Spleen (tissue), 11 donors: ENCODE results near the gene BHLHE23. TPM values are rescaled to one million over a fixed set of nuclear protein-coding genes. Genes with fewer than 3 reads are reported as not detected.

Source experiments
- DNase-seq: peaks from one replicate; pipeline ENCODE4 v3.0.0-alpha.2; 2020
- H3K27ac ChIP-seq, 8 donors: fragments of 200-600 bp; sonication (generic) in 7 of 8; 1 replicate in 4 of 8; 2 replicates in 4 of 8; pipeline versions ENCODE4 v1.5.0 to v1.8.0; 2016 to 2021; ENCODE audit warnings: inconsistent platforms in 4 of 8, mild to moderate bottlenecking in 4 of 8, moderate library complexity in 1 of 8
- H3K27me3 ChIP-seq, 7 donors: fragments of 200-600 bp; sonication (generic) in 6 of 7; replicated peaks in 1 of 7; 1 replicate in 4 of 7; 2 replicates in 3 of 7; pipeline versions ENCODE4 v1.5.0 to v1.8.0; 2016 to 2021; ENCODE audit warnings: inconsistent platforms in 3 of 7, mild to moderate bottlenecking in 1 of 7
- H3K36me3 ChIP-seq, 6 donors: fragments of 200-600 bp; sonication (generic) in 5 of 6; 1 replicate in 4 of 6; 2 replicates in 2 of 6; pipeline versions ENCODE4 v1.5.0 to v1.8.0; 2016 to 2021; ENCODE audit warnings: inconsistent platforms in 2 of 6
- H3K4me1 ChIP-seq, 6 donors: fragments of 200-600 bp; sonication (generic) in 5 of 6; 1 replicate in 3 of 6; 2 replicates in 3 of 6; pipeline versions ENCODE4 v1.5.0 to v1.8.0; 2016 to 2021; ENCODE audit warnings: inconsistent platforms in 3 of 6
- H3K4me3 ChIP-seq, 8 donors: fragments of 200-600 bp; sonication (generic) in 7 of 8; 1 replicate in 4 of 8; 2 replicates in 4 of 8; pipeline versions ENCODE4 v1.5.0 to v1.8.0; 2016 to 2021; ENCODE audit warnings: inconsistent platforms in 4 of 8, mild to moderate bottlenecking in 4 of 8, moderate library complexity in 2 of 8
- H3K9me3 ChIP-seq, 8 donors: fragments of 200-600 bp; sonication (generic) in 7 of 8; 1 replicate in 4 of 8; 2 replicates in 4 of 8; pipeline versions ENCODE4 v1.5.0 to v1.8.0; 2016 to 2021; ENCODE audit warnings: inconsistent platforms in 4 of 8
- CTCF ChIP-seq, 11 experiments: fragments of 200-600 bp in 7 of 11; fragments of 450-650 bp in 4 of 11; sonication (generic) in 4 of 11; IDR thresholded peaks in 8 of 11; conservative IDR thresholded peaks in 3 of 11; 1 replicate in 7 of 11; 2 replicates in 4 of 11; pipeline versions ENCODE4 v1.4.0 to v1.8.0; 2016 to 2021; ENCODE audit warnings: antibody characterized with exemption in 11 of 11, inconsistent platforms in 4 of 11, mild to moderate bottlenecking in 1 of 11
- POLR2A ChIP-seq, 3 donors: fragments of 450-650 bp; IDR thresholded peaks; one replicate each; pipeline ENCODE4 v1.5.1; 2017; ENCODE audit warnings: antibody characterized with exemption in 3 of 3, mild to moderate bottlenecking in 1 of 3
- POLR2AphosphoS5 ChIP-seq, 3 donors: sonication (generic); formaldehyde crosslinking; IDR thresholded peaks; one replicate each; pipeline ENCODE4 v1.5.1; 2017; ENCODE audit warnings: antibody characterized with exemption in 3 of 3
- WGBS, 5 donors: extraction: QIAGEN DNeasy Blood & Tissue Kit in 3 of 5; methylation state at CpG; one replicate each; pipeline versions ENCODE4 v1.1.5 to v1.1.7; 2013 to 2018; 5-methylcytosine and 5-hydroxymethylcytosine counted together
- intact Hi-C: fragments of 100-400 bp; cut with DNase I; formaldehyde crosslinking; loops from one replicate; pipeline ENCODE4 v1.15.0; 2023; ENCODE audit warnings: low total_unique reads
- polyA plus RNA-seq, 3 donors: library from polyadenylated mRNA; stranded (reverse); fragments of 200-250 nt; gene quantifications; one replicate each; pipeline ENCODE4 v1.2.1, GENCODE V29; 2013
- total RNA-seq, 7 donors: library from RNA; depleted of rRNA in 3 of 7; stranded (reverse); fragments of >200 nt in 3 of 7; fragmentation: NEBNext Ultra II Directional in 4 of 7; extraction: Animal tissue kit (Norgen Biotek cat#: 25700) in 4 of 7; gene quantifications; one replicate each; pipeline versions ENCODE4 v1.1.0 to v1.2.1, GENCODE V29; 2016 to 2021
- donor health status: healthy with polysubstance abuse.
- donor health status: DM: no; HTN: no; CAD: no; lungs with moderate emphysema.
- donor health status: DM: no; HTN: no; CAD: no.
- donor health status: Bipolar disorder and iron deficiency.
- donor health status: healthy.
- donor health status: DM: no; HTN: no; CAD: no.
- donor health status: DM: yes; HTN: yes; CAD: no.

BHLHE23 gene
- total and polyA plus RNA-seq, 10 donors, result not detected

GRCh38 chr20:63046841-63047240 lies 40.1 kb upstream of the BHLHE23 start:
- whole genome bisulfite sequencing, 5 donors, result 73 to 80% (median 75%) methylated on average over 9 of the region's 9 CpGs
- intact Hi-C loops, result no loop called here
- peak; percentile 53 for DNase-seq
- no peaks in the 10 kb centered on the region for H3K36me3 ChIP-seq
- H3K27me3 ChIP-seq, result peaks cover 0 to 72% (median 3%) of the 10 kb centered on the region in 7 donors
- TF ChIP-seq POLR2AphosphoS5 (IDR thresholded peaks at IDR 0.05) (no peak), CTCF (IDR thresholded peaks at IDR 0.05 in 8 of 11, conservative IDR thresholded peaks at IDR 0.05 in 3 of 11) (no peak), POLR2A (IDR thresholded peaks at IDR 0.05) (no peak)
- H3K4me1 ChIP-seq, result no peaks in the 10 kb centered on the region
- peaks cover 0 to 9% (median 0%) of the 10 kb centered on the region in 8 donors for H3K9me3 ChIP-seq
- no peak overlapping the region for H3K4me3 ChIP-seq
- H3K27ac ChIP-seq, result no peak overlapping the region

- TF ChIP-seq CTCF (IDR thresholded peaks at IDR 0.05 in 8 of 11, conservative IDR thresholded peaks at IDR 0.05 in 3 of 11), result no peak
- no peak for TF ChIP-seq POLR2AphosphoS5 (IDR thresholded peaks at IDR 0.05)
- no peak for TF ChIP-seq POLR2A (IDR thresholded peaks at IDR 0.05)
- Histone ChIP-seq H3K27ac (no peak overlapping the region), H3K36me3 (no peaks in the 10 kb centered on the region), H3K4me3 (no peak overlapping the region), H3K9me3 (peaks cover 0 to 9% (median 0%) of the 10 kb centered on the region in 8 donors), H3K4me1 (no peaks in the 10 kb centered on the region), H3K27me3 (peaks cover 0 to 72% (median 3%) of the 10 kb centered on the region in 7 donors)
- 67 to 76% (median 73%) methylated on average over 12 of the region's 12 CpGs for WGBS, 5 donors
- intact Hi-C loops, result no loop called here
- peak; percentile 55 for DNase-seq
These were observed 39.2 kb upstream of the BHLHE23 start for GRCh38 chr20:63045991-63046390.

DNA sequence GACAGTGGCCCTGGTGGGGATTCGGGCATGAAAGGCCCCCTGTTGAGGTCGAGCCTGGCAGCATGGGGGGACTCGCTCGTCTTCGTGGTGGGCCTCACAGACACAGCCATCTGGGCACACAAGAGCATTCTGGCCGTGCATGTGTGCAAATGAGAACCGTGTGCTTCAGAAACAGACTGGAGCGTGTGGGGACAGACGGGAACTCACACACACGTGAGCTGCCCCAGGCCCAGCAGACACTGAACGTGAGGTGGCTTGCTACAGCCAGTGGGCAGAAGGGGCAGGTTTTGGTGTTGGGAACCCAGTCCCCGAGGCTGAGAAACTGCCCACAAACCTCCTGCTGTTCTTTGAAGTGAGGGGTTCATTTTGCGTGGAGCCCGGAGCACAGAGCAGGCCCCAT lies 38.6 kb upstream of the BHLHE23 start:
- Histone ChIP-seq H3K9me3 (peaks cover 0 to 9% (median 0%) of the 10 kb centered on the region in 8 donors), H3K4me1 (no peaks in the 10 kb centered on the region), H3K4me3 (no peak overlapping the region), H3K27me3 (peaks cover 0 to 74% (median 3%) of the 10 kb centered on the region in 7 donors), H3K36me3 (no peaks in the 10 kb centered on the region), H3K27ac (no peak overlapping the region)
- peak; percentile 53 for DNase-seq
- intact Hi-C loops, result no loop called here
- TF ChIP-seq CTCF (IDR thresholded peaks at IDR 0.05 in 8 of 11, conservative IDR thresholded peaks at IDR 0.05 in 3 of 11) (no peak), POLR2A (IDR thresholded peaks at IDR 0.05) (no peak), POLR2AphosphoS5 (IDR thresholded peaks at IDR 0.05) (no peak)
- WGBS, 5 donors, result 69 to 85% (median 76%) methylated on average over 14 of the region's 14 CpGs

- DNase-seq, result peak; percentile 27
These were observed 37.8 kb upstream of the BHLHE23 start for GRCh38 chr20:63044605-63045004.

More at GRCh38 chr20:63044605-63045004, 37.8 kb upstream of the BHLHE23 start:
- Histone ChIP-seq H3K27me3 (peaks cover 0 to 74% (median 3%) of the 10 kb centered on the region in 7 donors), H3K27ac (no peak overlapping the region), H3K4me3 (no peak overlapping the region), H3K36me3 (no peaks in the 10 kb centered on the region), H3K9me3 (peaks cover 0 to 9% (median 0%) of the 10 kb centered on the region in 8 donors), H3K4me1 (no peaks in the 10 kb centered on the region)
- TF ChIP-seq CTCF (IDR thresholded peaks at IDR 0.05 in 8 of 11, conservative IDR thresholded peaks at IDR 0.05 in 3 of 11) (no peak), POLR2AphosphoS5 (IDR thresholded peaks at IDR 0.05) (no peak), POLR2A (IDR thresholded peaks at IDR 0.05) (no peak)
- 76 to 89% (median 85%) methylated on average over 11 to 16 of the region's 16 CpGs for WGBS, 5 donors
- intact Hi-C loops, result no loop called here
